Bronchial epithelial cell (primary cell): ENCODE data around the gene GGACT. TPM values are rescaled to one million over a fixed set of nuclear protein-coding genes. Genes with fewer than 3 reads are reported as not detected.

Experiments used
- DNase-seq: peaks from one replicate; pipeline ENCODE4 v3.0.0-alpha.2; 2010; ENCODE audit warnings: low read depth
- FAIRE-seq: peaks from 2 replicates; lab custom pipeline; 2011; peaks lifted over from hg19 to GRCh38; lab: Jason Lieb, UNC
- H3K27me3 ChIP-seq: 2 replicates; pipeline ENCODE4 v1.5.1; 2011; ENCODE audit warnings: low read length; ENCODE audit not compliant: control insufficient read depth, insufficient read depth
- H3K36me3 ChIP-seq: 2 replicates; pipeline ENCODE4 v1.5.1; 2011; ENCODE audit warnings: low read length; ENCODE audit not compliant: control insufficient read depth, insufficient read depth
- H3K4me3 ChIP-seq: 2 replicates; pipeline ENCODE4 v1.5.1; 2011; ENCODE audit warnings: mild to moderate bottlenecking, low read depth, low read length, control low read depth
- CTCF ChIP-seq: IDR thresholded peaks from 2 replicates; pipeline ENCODE4 v1.5.1; 2011; ENCODE audit warnings: mild to moderate bottlenecking, moderate library complexity, low read length, control low read depth, inconsistent platforms; ENCODE audit not compliant: insufficient read depth, severe bottlenecking
- total RNA-seq: library from RNA; depleted of rRNA; stranded (reverse); fragments of >200 nt; gene quantifications from 2 replicates; pipeline ENCODE4 v1.2.1, GENCODE V29; 2014

The GGACT gene
- total RNA-seq, 1 donor from 2014 or later = 5.5 TPM

DNA sequence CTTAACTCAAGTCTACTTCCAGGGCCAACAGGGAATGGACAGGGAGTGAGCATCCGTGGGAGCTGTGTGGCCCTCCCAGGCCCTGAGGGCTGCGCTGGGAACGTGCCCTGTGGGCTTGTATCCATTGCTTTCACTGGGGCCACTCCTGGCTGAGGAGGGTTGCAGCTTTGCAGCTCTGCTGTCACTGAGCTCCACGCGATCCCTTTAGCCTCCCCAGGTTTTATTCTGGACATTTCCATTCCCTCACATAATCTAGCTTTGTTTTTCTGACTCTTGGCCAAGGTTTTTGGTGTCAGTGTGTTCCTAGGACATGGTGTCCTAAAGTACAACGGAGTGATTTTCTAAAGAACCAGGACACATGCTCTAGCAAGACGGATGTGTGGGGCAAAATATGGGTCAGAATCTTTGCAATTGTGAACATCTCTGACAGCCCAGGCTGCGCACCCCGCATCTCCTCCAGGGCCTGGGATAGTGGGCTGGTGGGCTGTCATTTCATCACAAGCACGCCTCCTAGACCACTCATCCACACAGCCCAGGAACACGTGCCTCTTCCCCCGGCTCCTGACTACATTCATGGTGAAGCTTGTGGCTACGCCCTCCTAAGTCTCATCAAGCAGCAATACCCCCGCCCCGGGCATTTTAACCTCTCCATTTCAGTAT is 28.0 kb downstream of the GGACT start:
- Histone ChIP-seq H3K36me3 (no peaks in the 10 kb centered on the region), H3K4me3 (no peak overlapping the region), H3K27me3 (no peaks in the 10 kb centered on the region)
- TF ChIP-seq CTCF = no peak
- FAIRE-seq (peak; percentile 13), DNase-seq (no peak)

GRCh38 chr13:100559886-100560285 is 28.7 kb downstream of the GGACT start:
- TF ChIP-seq CTCF = no peak
- no peak for DNase-seq

DNA sequence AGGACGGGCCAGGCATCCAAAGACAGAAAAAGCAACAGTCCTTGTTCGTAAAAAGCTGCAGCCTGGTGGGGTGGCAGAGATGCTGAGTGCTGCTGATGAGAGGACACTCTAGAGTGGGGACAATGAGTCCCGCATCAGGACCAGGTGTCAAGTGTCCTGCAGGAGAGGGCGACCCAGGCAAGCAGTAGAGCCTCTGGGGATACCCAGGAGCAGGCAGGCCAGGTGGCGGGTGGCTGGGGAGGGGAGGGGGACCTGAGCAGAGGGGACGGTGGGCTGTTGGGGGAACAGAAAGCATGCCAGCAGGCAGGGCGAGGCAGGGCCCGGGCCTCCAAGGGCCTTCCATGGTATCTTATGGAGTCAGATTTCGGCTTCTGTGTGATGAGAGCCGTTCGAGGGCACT is 35.8 kb downstream of the GGACT start:
- TF ChIP-seq CTCF = no peak
- no peak for DNase-seq
- no peaks in the 10 kb centered on the region for H3K27me3 ChIP-seq
- no peak overlapping the region for H3K4me3 ChIP-seq
- H3K36me3 ChIP-seq = no peaks in the 10 kb centered on the region
- no peak for FAIRE-seq

More at GRCh38 chr13:100559886-100560285, 28.7 kb downstream of the GGACT start:
- no peak for FAIRE-seq
- Histone ChIP-seq H3K36me3 (no peaks in the 10 kb centered on the region), H3K27me3 (no peaks in the 10 kb centered on the region), H3K4me3 (no peak overlapping the region)

- TF ChIP-seq CTCF = no peak
- no peak for DNase-seq
- Histone ChIP-seq H3K36me3 (no peaks in the 10 kb centered on the region), H3K27me3 (no peaks in the 10 kb centered on the region), H3K4me3 (no peak overlapping the region)
- FAIRE-seq = no peak
Observed at GRCh38 chr13:100549316-100549715, 39.3 kb downstream of the GGACT start.

DNA sequence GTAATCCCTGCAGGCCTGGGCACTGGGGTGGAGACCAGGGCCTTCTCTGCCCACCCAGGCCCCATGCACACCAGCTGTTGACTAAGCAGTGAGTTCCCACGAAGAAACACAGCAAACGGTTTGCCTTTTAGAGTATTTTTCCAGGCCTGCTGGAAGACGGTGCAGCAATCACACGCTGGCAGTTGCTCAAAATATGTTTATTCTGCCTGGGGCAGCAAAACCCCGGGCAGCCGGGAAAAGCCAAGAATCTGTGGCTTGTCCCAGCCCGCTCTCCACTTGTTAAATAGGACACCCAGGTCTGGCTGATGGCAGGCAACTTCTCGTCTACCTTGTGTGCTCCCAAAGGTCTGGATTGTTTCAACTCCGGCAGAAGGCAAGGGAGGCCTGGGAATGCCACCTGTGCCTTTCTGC is 40.8 kb downstream of the GGACT start:
- FAIRE-seq (no peak), DNase-seq (peak; percentile 64)
- Histone ChIP-seq H3K4me3 (no peak overlapping the region), H3K36me3 (no peaks in the 10 kb centered on the region), H3K27me3 (no peaks in the 10 kb centered on the region)
- TF ChIP-seq CTCF = no peak
